NCI-H2227 treated with DMSO at 0.1 percent for 48 hours (cell line): ENCODE data around the gene MARCO.
"Not testable (repeated sequence)": the region's sequence is repeated elsewhere in the genome, so short reads cannot be mapped to it uniquely, and the experiment has no call there.

Experiments used
- DNase-seq: peaks from one replicate; lab custom pipeline; 2025; lab: John Stamatoyannopoulos, UW

The MARCO gene

GRCh38 chr2:118925981-118926380 is 16.0 kb upstream of the MARCO start:
- DNase-seq, result no peak

GRCh38 chr2:118929059-118929458 is 12.9 kb upstream of the MARCO start:
- DNase-seq, result no peak

- DNase-seq, result no peak
Observed at GRCh38 chr2:118932949-118933348, 9.0 kb upstream of the MARCO start.

GRCh38 chr2:118936306-118936705 is 5.7 kb upstream of the MARCO start:
- DNase-seq, result no peak

- DNase-seq, result no peak
Observed at GRCh38 chr2:118936936-118937335, 5.1 kb upstream of the MARCO start.

- DNase-seq, result no peak
Observed at GRCh38 chr2:118937817-118938216, 4.2 kb upstream of the MARCO start.

GRCh38 chr2:118939994-118940393 is 2.0 kb upstream of the MARCO start:
- no peak for DNase-seq

- no peak for DNase-seq
Observed at GRCh38 chr2:118940486-118941120, 1.4 kb upstream of the MARCO start.

- no peak for DNase-seq
Observed at GRCh38 chr2:118943286-118943685, 1.3 kb downstream of the MARCO start.

- no peak for DNase-seq
Observed at GRCh38 chr2:118945881-118946280, 3.9 kb downstream of the MARCO start.

- not testable (repeated sequence) for DNase-seq
Observed at GRCh38 chr2:118948266-118948665, 6.3 kb downstream of the MARCO start.

GRCh38 chr2:118954297-118955060 is 12.5 kb downstream of the MARCO start:
- no peak for DNase-seq

- no peak for DNase-seq
Observed at GRCh38 chr2:118965737-118966136, 23.7 kb downstream of the MARCO start.

GRCh38 chr2:118967124-118967880 is 25.3 kb downstream of the MARCO start:
- no peak for DNase-seq

GRCh38 chr2:118968042-118968441 is 26.0 kb downstream of the MARCO start:
- DNase-seq, result no peak

- DNase-seq, result no peak
Observed at GRCh38 chr2:118968961-118969733, 27.2 kb downstream of the MARCO start.

GRCh38 chr2:118969734-118970395 is 27.9 kb downstream of the MARCO start:
- no peak for DNase-seq

GRCh38 chr2:118970396-118971135 is 28.6 kb downstream of the MARCO start:
- DNase-seq, result no peak

- DNase-seq, result no peak
Observed at GRCh38 chr2:118971245-118972122, 29.5 kb downstream of the MARCO start.

GRCh38 chr2:118973542-118973951 is 31.6 kb downstream of the MARCO start:
- no peak for DNase-seq
